ENCODE measurements around the gene SORCS3. TPM values are rescaled to one million over a fixed set of nuclear protein-coding genes. Genes with fewer than 3 reads are reported as not detected.

Gene SORCS3
- polyA plus RNA-seq, 1 donor (not counting 4 experiments of a cell fraction or from before 2014, with no cell fraction given) = not detected

DNA sequence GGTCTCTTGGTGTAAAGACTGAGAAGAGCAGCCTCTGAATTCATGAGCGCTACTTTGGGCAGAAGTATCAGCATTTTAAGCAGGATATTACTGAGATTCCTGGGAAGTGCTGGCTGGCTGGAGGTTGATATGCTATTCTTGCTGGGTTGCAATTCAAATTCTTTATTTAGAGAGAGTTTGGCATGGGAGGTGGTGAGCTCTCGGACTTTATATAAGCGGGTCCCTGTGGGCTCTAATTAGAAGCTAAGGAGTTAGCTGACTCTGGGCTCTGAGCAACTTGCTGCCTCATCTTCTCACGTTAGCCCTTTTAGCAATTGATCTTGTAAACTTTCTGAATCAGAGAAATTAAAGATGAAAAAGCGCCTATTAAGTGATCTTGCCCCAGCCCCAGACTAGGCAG lies 430.9 kb downstream of the SORCS3 start:
- no peaks in the 10 kb centered on the region for H3K79me2 ChIP-seq (ENCODE audit: control insufficient read depth, insufficient read depth, low read length)
- no peak for FAIRE-seq

GRCh38 chr10:105073999-105074398 lies 432.9 kb downstream of the SORCS3 start:
- TF ChIP-seq, protein P1, sequence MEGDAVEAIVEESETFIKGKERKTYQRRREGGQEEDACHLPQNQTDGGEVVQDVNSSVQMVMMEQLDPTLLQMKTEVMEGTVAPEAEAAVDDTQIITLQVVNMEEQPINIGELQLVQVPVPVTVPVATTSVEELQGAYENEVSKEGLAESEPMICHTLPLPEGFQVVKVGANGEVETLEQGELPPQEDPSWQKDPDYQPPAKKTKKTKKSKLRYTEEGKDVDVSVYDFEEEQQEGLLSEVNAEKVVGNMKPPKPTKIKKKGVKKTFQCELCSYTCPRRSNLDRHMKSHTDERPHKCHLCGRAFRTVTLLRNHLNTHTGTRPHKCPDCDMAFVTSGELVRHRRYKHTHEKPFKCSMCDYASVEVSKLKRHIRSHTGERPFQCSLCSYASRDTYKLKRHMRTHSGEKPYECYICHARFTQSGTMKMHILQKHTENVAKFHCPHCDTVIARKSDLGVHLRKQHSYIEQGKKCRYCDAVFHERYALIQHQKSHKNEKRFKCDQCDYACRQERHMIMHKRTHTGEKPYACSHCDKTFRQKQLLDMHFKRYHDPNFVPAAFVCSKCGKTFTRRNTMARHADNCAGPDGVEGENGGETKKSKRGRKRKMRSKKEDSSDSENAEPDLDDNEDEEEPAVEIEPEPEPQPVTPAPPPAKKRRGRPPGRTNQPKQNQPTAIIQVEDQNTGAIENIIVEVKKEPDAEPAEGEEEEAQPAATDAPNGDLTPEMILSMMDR (optimal IDR thresholded peaks at IDR 0.05 in 1 of 3, IDR thresholded peaks at IDR 0.05 in 1 of 3, conservative IDR thresholded peaks at IDR 0.05 in 1 of 3; ENCODE audit: extremely low read depth in 1 of 3, insufficient read depth in 2 of 3, low read length in 3 of 3) = no peak
- TF ChIP-seq EZH2 (IDR thresholded peaks at IDR 0.05; ENCODE audit: low read length) = no peak
- H3K9me3 ChIP-seq (ENCODE audit: control insufficient read depth, low read depth, low read length) = no peaks in the 10 kb centered on the region
- DNase-seq (ENCODE audit: low read depth, low spot score) (peak; percentile 28), FAIRE-seq (peak; percentile 17)
- H3K9me1 ChIP-seq (ENCODE audit: control insufficient read depth, extremely low read depth, insufficient read depth, low read length) = no peaks in the 10 kb centered on the region
- no peak overlapping the region for H2AFZ ChIP-seq (ENCODE audit: control insufficient read depth, low read length)
- H3K79me2 ChIP-seq (ENCODE audit: control insufficient read depth, insufficient read depth, low read length) = no peaks in the 10 kb centered on the region
- H3K4me2 ChIP-seq (ENCODE audit: control insufficient read depth, extremely low read depth, insufficient read depth, low read depth, low read length) = peak overlapping the region; percentile 19
- no peaks in the 10 kb centered on the region for H3K27me3 ChIP-seq (ENCODE audit: control insufficient read depth, extremely low read depth, insufficient read depth, low read length)
- dilution Hi-C loops (cut with MboI; ENCODE audit: extremely low pct_ligation_motif_present, low sequenced_read_pairs) = no loop called here
- no peaks in the 10 kb centered on the region for H3K36me3 ChIP-seq (ENCODE audit: control insufficient read depth in 2 of 2, extremely low read depth in 1 of 2, insufficient read depth in 2 of 2, low read length in 2 of 2)
- peaks cover 12% of the 10 kb centered on the region for H3K4me1 ChIP-seq (ENCODE audit: control insufficient read depth, extremely low read depth, insufficient read depth, low read length)
- H3K27ac ChIP-seq (ENCODE audit: control insufficient read depth, insufficient read depth, low read length) = no peak overlapping the region
- no peak overlapping the region for H3K4me3 ChIP-seq (ENCODE audit: control insufficient read depth in 2 of 3, extremely low read depth in 1 of 3, insufficient read depth in 2 of 3, low read depth in 1 of 3, low read length in 3 of 3)
- no peak overlapping the region for H3K9ac ChIP-seq (ENCODE audit: control insufficient read depth, extremely low read depth, insufficient read depth, low read length)
- H4K20me1 ChIP-seq (ENCODE audit: control insufficient read depth, extremely low read depth, insufficient read depth, low read length) = no peaks in the 10 kb centered on the region

More for the DNA sequence above, 430.9 kb downstream of the SORCS3 start:
- dilution Hi-C loops (cut with MboI; ENCODE audit: extremely low pct_ligation_motif_present, low sequenced_read_pairs) = no loop called here
- TF ChIP-seq, protein P1 (optimal IDR thresholded peaks at IDR 0.05 in 1 of 3, IDR thresholded peaks at IDR 0.05 in 1 of 3, conservative IDR thresholded peaks at IDR 0.05 in 1 of 3; ENCODE audit: extremely low read depth in 1 of 3, insufficient read depth in 2 of 3, low read length in 3 of 3) = no peak
- no peak for TF ChIP-seq EZH2 (IDR thresholded peaks at IDR 0.05; ENCODE audit: low read length)
- H4K20me1 ChIP-seq (ENCODE audit: control insufficient read depth, extremely low read depth, insufficient read depth, low read length) = no peaks in the 10 kb centered on the region
- H3K9ac ChIP-seq (ENCODE audit: control insufficient read depth, extremely low read depth, insufficient read depth, low read length) = no peak overlapping the region
- no peak overlapping the region for H3K27ac ChIP-seq (ENCODE audit: control insufficient read depth, insufficient read depth, low read length)
- no peaks in the 10 kb centered on the region for H3K9me3 ChIP-seq (ENCODE audit: control insufficient read depth, low read depth, low read length)
- DNase-seq (ENCODE audit: low read depth, low spot score) = no peak
- no peaks in the 10 kb centered on the region for H3K36me3 ChIP-seq (ENCODE audit: control insufficient read depth in 2 of 2, extremely low read depth in 1 of 2, insufficient read depth in 2 of 2, low read length in 2 of 2)
- H3K4me3 ChIP-seq (ENCODE audit: control insufficient read depth in 2 of 3, extremely low read depth in 1 of 3, insufficient read depth in 2 of 3, low read depth in 1 of 3, low read length in 3 of 3) = no peak overlapping the region
- no peaks in the 10 kb centered on the region for H3K27me3 ChIP-seq (ENCODE audit: control insufficient read depth, extremely low read depth, insufficient read depth, low read length)
- no peak overlapping the region for H2AFZ ChIP-seq (ENCODE audit: control insufficient read depth, low read length)
- peaks cover 12% of the 10 kb centered on the region for H3K4me1 ChIP-seq (ENCODE audit: control insufficient read depth, extremely low read depth, insufficient read depth, low read length)
- H3K9me1 ChIP-seq (ENCODE audit: control insufficient read depth, extremely low read depth, insufficient read depth, low read length) = no peaks in the 10 kb centered on the region
- no peak overlapping the region for H3K4me2 ChIP-seq (ENCODE audit: control insufficient read depth, extremely low read depth, insufficient read depth, low read depth, low read length)
